K562 (cell line): ENCODE results near the gene ERC2. TPM values are rescaled to one million over a fixed set of nuclear protein-coding genes. Genes with fewer than 3 reads are reported as not detected.

Experiments
- ATAC-seq: fragments of 200-7000 bp; cut with Tn5 transposase; 3 replicates; pipeline ENCODE4 v1.9.1; 2020; ENCODE audit warnings: moderate library complexity
- BruUV-seq: library from RNA; stranded (reverse); fragments of 400-500 nt; replicated peaks from 2 replicates; lab custom pipeline; 2021; lab: Mats Ljungman, UMichigan
- CTCF ChIA-PET: fragments of 300-600 bp; formaldehyde crosslinking; extraction: SDS; loops from one replicate; lab custom pipeline; 2021; ENCODE audit warnings: low intra/inter-chr PET ratio; lab: Yijun Ruan, JAX
- POLR2A ChIA-PET: fragments of 300-600, 350-650 bp; sonication (Branson Sonifier 250); formaldehyde crosslinking; extraction: SDS; loops from one replicate; lab custom pipeline; 2021; ENCODE audit warnings: antibody characterized with exemption, inconsistent platforms; lab: Yijun Ruan, JAX
- DNase-seq, 4 experiments: peaks; one replicate each; pipeline versions ENCODE4 v3.0.0 to v3.0.0-alpha.2; 2011 to 2018; ENCODE audit warnings: low spot score in 3 of 4, mixed read lengths in 3 of 4; ENCODE audit errors: extremely low read depth in 1 of 4
- FAIRE-seq: peaks from 2 replicates; lab custom pipeline; 2011; peaks lifted over from hg19 to GRCh38; lab: Jason Lieb, UNC
- H2AFZ ChIP-seq: 2 replicates; pipeline ENCODE4 v1.6.0; 2011; ENCODE audit warnings: low read depth, low read length, control low read depth, inconsistent platforms
- H3K27ac ChIP-seq: fragments of 200-600 bp; 3 replicates; pipeline ENCODE4 v1.8.0; 2011; ENCODE audit warnings: low read depth, mild to moderate bottlenecking, control low read depth, inconsistent platforms, low read length, moderate library complexity, mixed read lengths; ENCODE audit errors: extremely low read depth
- H3K27me3 ChIP-seq, 2 experiments: fragments of 300-600 bp in 1 of 2; 2 replicates in 1 of 2; 3 replicates in 1 of 2; pipeline versions ENCODE4 v1.6.0 to v1.8.0; 2011; ENCODE audit warnings: inconsistent platforms in 2 of 2, low read length in 2 of 2, mild to moderate bottlenecking in 1 of 2, mixed read lengths in 1 of 2, moderate library complexity in 1 of 2; ENCODE audit not compliant: control insufficient read depth in 2 of 2, insufficient read depth in 2 of 2
- H3K36me3 ChIP-seq: fragments of 300-600 bp; 3 replicates; pipeline ENCODE4 v1.8.0; 2011; ENCODE audit warnings: mild to moderate bottlenecking, low read length, inconsistent platforms; ENCODE audit not compliant: control insufficient read depth, insufficient read depth
- H3K4me1 ChIP-seq, 2 experiments: fragments of 200-600 bp in 1 of 2; replicated peaks in 1 of 2; 2 replicates in 1 of 2; 3 replicates in 1 of 2; pipeline versions ENCODE4 v1.5.1 to v1.8.0; 2011; ENCODE audit warnings: inconsistent platforms in 2 of 2, low read length in 2 of 2, mild to moderate bottlenecking in 1 of 2, mixed read lengths in 1 of 2, moderate library complexity in 1 of 2; ENCODE audit not compliant: control insufficient read depth in 2 of 2, insufficient read depth in 2 of 2
- H3K4me2 ChIP-seq: 2 replicates; pipeline ENCODE4 v1.6.1; 2011; ENCODE audit warnings: low read length, control low read depth, inconsistent platforms, mixed read lengths; ENCODE audit not compliant: insufficient read depth
- H3K4me3 ChIP-seq: fragments of 200-600 bp; sonication (generic), shearing (Covaris generic); 2 replicates; pipeline ENCODE4 v1.5.1; 2016; ENCODE audit warnings: control low read depth, inconsistent platforms
- H3K79me2 ChIP-seq: fragments of 200-600 bp; 3 replicates; pipeline ENCODE4 v1.8.0; 2011; ENCODE audit warnings: low read length, inconsistent platforms; ENCODE audit not compliant: control insufficient read depth, insufficient read depth
- H3K9ac ChIP-seq, 2 experiments: 2 replicates each; pipeline versions ENCODE4 v1.6.0 to v1.6.1; 2011; ENCODE audit warnings: low read depth in 2 of 2, low read length in 2 of 2, control low read depth in 1 of 2, inconsistent platforms in 1 of 2, mild to moderate bottlenecking in 1 of 2, mixed read lengths in 1 of 2; ENCODE audit not compliant: insufficient read depth in 1 of 2
- H3K9me1 ChIP-seq: one replicate; pipeline ENCODE4 v1.6.0; 2011; ENCODE audit warnings: inconsistent platforms, mild to moderate bottlenecking, low read length, moderate library complexity; ENCODE audit not compliant: control insufficient read depth, insufficient read depth
- H3K9me3 ChIP-seq: replicated peaks from 2 replicates; pipeline ENCODE4 v1.5.1; 2011; ENCODE audit warnings: low read depth, low read length, inconsistent platforms; ENCODE audit not compliant: control insufficient read depth, insufficient read depth
- H4K20me1 ChIP-seq: replicated peaks from 2 replicates; pipeline ENCODE4 v1.6.1; 2011; ENCODE audit warnings: low read length, inconsistent platforms, mixed read lengths; ENCODE audit not compliant: control insufficient read depth, insufficient read depth
- ARID1B ChIP-seq: fragments of 450-650 bp; IDR thresholded peaks from 2 replicates; pipeline ENCODE4 v1.6.1; 2016; ENCODE audit warnings: antibody characterized with exemption, mild to moderate bottlenecking, inconsistent platforms
- ATF7 ChIP-seq: fragments of 450-650 bp; IDR thresholded peaks from 2 replicates; pipeline ENCODE4 v1.7.1; 2014; ENCODE audit warnings: mild to moderate bottlenecking, moderate library complexity
- MITF ChIP-seq: IDR thresholded peaks from 2 replicates; pipeline ENCODE4 v1.6.1; 2014; ENCODE audit warnings: antibody characterized with exemption
- MNT ChIP-seq, 2 experiments: fragments of 450-650 bp; conservative IDR thresholded peaks; 2 replicates each; pipeline ENCODE4 v1.6.1; 2017; ENCODE audit warnings: mild to moderate bottlenecking in 2 of 2, moderate library complexity in 2 of 2
- NCOA4 ChIP-seq: fragments of 450-650 bp; IDR thresholded peaks from 2 replicates; pipeline ENCODE4 v1.6.1; 2018; ENCODE audit warnings: mild to moderate bottlenecking; ENCODE audit not compliant: partially characterized antibody
- U2AF2 ChIP-seq: fragments of 200-400 bp; formaldehyde crosslinking; optimal IDR thresholded peaks from 2 replicates; pipeline ENCODE3; 2017; ENCODE audit warnings: low read depth, mild to moderate bottlenecking, low read length
- ZFP36 ChIP-seq: fragments of 150-350 bp; IDR thresholded peaks from 2 replicates; pipeline ENCODE4 v1.6.1; 2018; ENCODE audit warnings: low read length, low read depth; ENCODE audit not compliant: partially characterized antibody
- ZNF184 ChIP-seq: sonication (generic); formaldehyde crosslinking; IDR thresholded peaks from 2 replicates; pipeline ENCODE4 v1.5.0; 2020; ENCODE audit warnings: missing genetic modification reagents
- WGBS: fragments of 100-300 bp; shearing (Covaris generic); methylation state at CpG from one replicate; pipeline ENCODE4 v1.1.6; 2016; ENCODE audit warnings: low coverage, mixed read lengths; ENCODE audit not compliant: insufficient coverage; ENCODE audit errors: missing lambda C conversion rate; 5-methylcytosine and 5-hydroxymethylcytosine counted together
- in situ Hi-C: fragments of 300-500 bp; cut with MboI; formaldehyde crosslinking; loops from 4 replicates; pipeline ENCODE4 v1.15.0; 2018; ENCODE audit warnings: inconsistent platforms, mixed read lengths
- intact Hi-C: fragments of 100-400 bp; cut with micrococcal nuclease; formaldehyde crosslinking; loops from 2 replicates; pipeline ENCODE4 v1.14.2; 2022
- polyA plus RNA-seq, 8 experiments: library from polyadenylated mRNA; depleted of rRNA in 4 of 8; stranded (reverse) in 5 of 8; unstranded in 3 of 8; fragments of >200 nt; fragmentation: Nextera tagmentation in 2 of 8; fragmentation: Illumina TruSeq in 1 of 8; extraction: Ambion mirVana in 2 of 8; extraction: Trizol in 1 of 8; gene quantifications; 2 replicates each; pipeline versions ENCODE4 v1.2.1 to v1.2.3, GENCODE V29; 2011 to 2014; ENCODE audit warnings: inconsistent platforms in 1 of 8, missing spikeins in 1 of 8
- total RNA-seq, 7 experiments: library from RNA; depleted of rRNA in 6 of 7; stranded (reverse); fragments of >200 nt in 6 of 7; fragmentation: Illumina TruSeq in 2 of 7; extraction: Trizol in 2 of 7; gene quantifications; 2 replicates each; pipeline versions ENCODE4 v1.2.1 to v1.2.3, GENCODE V29; 2011 to 2021; ENCODE audit warnings: low replicate concordance in 1 of 7
- TF ChIP-seq, protein P1 (sequence below): IDR thresholded peaks from 3 replicates; pipeline ENCODE4 v1.6.1; 2011; ENCODE audit warnings: borderline replicate concordance, mild to moderate bottlenecking, moderate library complexity; ENCODE audit not compliant: insufficient read length; ENCODE audit errors: extremely low read depth

Gene ERC2
- total and polyA plus RNA-seq, 9 of the 15 experiments (the other 6 are each of a cell fraction or from before 2014, with no cell fraction given): 0.04 to 0.18 (median 0.07) TPM; not detected in 2

- in situ Hi-C loops (no loop called here), intact Hi-C loops (no loop called here)
- Histone ChIP-seq H3K4me2 (no peak overlapping the region), H3K36me3 (no peaks in the 10 kb centered on the region), H3K4me1 (no peaks in the 10 kb centered on the region), H2AFZ (no peak overlapping the region), H3K9me3 (no peaks in the 10 kb centered on the region), H3K79me2 (no peaks in the 10 kb centered on the region), H4K20me1 (no peaks in the 10 kb centered on the region), H3K9ac (no peak overlapping the region), H3K27ac (no peak overlapping the region), H3K4me3 (no peak overlapping the region), H3K9me1 (no peaks in the 10 kb centered on the region), H3K27me3 (no peaks in the 10 kb centered on the region)
- no peak for DNase-seq
- FAIRE-seq: no peak
- no peak for ATAC-seq
- POLR2A ChIA-PET: no interaction called here
- BruUV-seq: no TSS peak
- WGBS: 0% methylated on average over 3 of the region's 3 CpGs
- TF ChIP-seq MNT (conservative IDR thresholded peaks at IDR 0.05) (no peak), ZNF184 (no peak)
- TF ChIP-seq, all 486 proteins: peak for 0
- CTCF ChIA-PET: no interaction called here
Measured at GRCh38 chr3:56357266-56357665, 111.0 kb downstream of the ERC2 start.

- Histone ChIP-seq H3K4me1 (no peaks in the 10 kb centered on the region), H4K20me1 (no peaks in the 10 kb centered on the region), H3K36me3 (no peaks in the 10 kb centered on the region), H3K9me3 (no peaks in the 10 kb centered on the region), H2AFZ (no peak overlapping the region), H3K9ac (no peak overlapping the region), H3K4me3 (no peak overlapping the region), H3K27ac (no peak overlapping the region), H3K4me2 (no peak overlapping the region), H3K79me2 (no peaks in the 10 kb centered on the region), H3K27me3 (no peaks in the 10 kb centered on the region), H3K9me1 (no peaks in the 10 kb centered on the region)
- DNase-seq: no peak
- CTCF ChIA-PET: no interaction called here
- ATAC-seq: no peak
- intact Hi-C loops: no loop called here
- in situ Hi-C loops: no loop called here
- POLR2A ChIA-PET: no interaction called here
- TF ChIP-seq NCOA4 (no peak), U2AF2 (no peak), ARID1B (no peak), MITF (no peak), ATF7 (no peak), ZFP36 (no peak)
- TF ChIP-seq, protein P1, sequence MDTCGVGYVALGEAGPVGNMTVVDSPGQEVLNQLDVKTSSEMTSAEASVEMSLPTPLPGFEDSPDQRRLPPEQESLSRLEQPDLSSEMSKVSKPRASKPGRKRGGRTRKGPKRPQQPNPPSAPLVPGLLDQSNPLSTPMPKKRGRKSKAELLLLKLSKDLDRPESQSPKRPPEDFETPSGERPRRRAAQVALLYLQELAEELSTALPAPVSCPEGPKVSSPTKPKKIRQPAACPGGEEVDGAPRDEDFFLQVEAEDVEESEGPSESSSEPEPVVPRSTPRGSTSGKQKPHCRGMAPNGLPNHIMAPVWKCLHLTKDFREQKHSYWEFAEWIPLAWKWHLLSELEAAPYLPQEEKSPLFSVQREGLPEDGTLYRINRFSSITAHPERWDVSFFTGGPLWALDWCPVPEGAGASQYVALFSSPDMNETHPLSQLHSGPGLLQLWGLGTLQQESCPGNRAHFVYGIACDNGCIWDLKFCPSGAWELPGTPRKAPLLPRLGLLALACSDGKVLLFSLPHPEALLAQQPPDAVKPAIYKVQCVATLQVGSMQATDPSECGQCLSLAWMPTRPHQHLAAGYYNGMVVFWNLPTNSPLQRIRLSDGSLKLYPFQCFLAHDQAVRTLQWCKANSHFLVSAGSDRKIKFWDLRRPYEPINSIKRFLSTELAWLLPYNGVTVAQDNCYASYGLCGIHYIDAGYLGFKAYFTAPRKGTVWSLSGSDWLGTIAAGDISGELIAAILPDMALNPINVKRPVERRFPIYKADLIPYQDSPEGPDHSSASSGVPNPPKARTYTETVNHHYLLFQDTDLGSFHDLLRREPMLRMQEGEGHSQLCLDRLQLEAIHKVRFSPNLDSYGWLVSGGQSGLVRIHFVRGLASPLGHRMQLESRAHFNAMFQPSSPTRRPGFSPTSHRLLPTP: no peak
- no TSS peak for BruUV-seq
- no peak for FAIRE-seq
Measured at GRCh38 chr3:56356808-56357207, 111.5 kb downstream of the ERC2 start.
